K562 (cell line): ENCODE results near the gene ESAM. TPM values are rescaled to one million over a fixed set of nuclear protein-coding genes. Genes with fewer than 3 reads are reported as not detected.

Experiments used
- ATAC-seq: fragments of 200-7000 bp; cut with Tn5 transposase; 3 replicates; pipeline ENCODE4 v1.9.1; 2020; ENCODE audit warnings: moderate library complexity
- BruUV-seq: library from RNA; stranded (reverse); fragments of 400-500 nt; replicated peaks from 2 replicates; lab custom pipeline; 2021; lab: Mats Ljungman, UMichigan
- CTCF ChIA-PET: fragments of 300-600 bp; formaldehyde crosslinking; extraction: SDS; loops from one replicate; lab custom pipeline; 2021; ENCODE audit warnings: low intra/inter-chr PET ratio; lab: Yijun Ruan, JAX
- POLR2A ChIA-PET: fragments of 300-600, 350-650 bp; sonication (Branson Sonifier 250); formaldehyde crosslinking; extraction: SDS; loops from one replicate; lab custom pipeline; 2021; ENCODE audit warnings: antibody characterized with exemption, inconsistent platforms; lab: Yijun Ruan, JAX
- DNase-seq, 4 experiments: peaks; one replicate each; pipeline versions ENCODE4 v3.0.0 to v3.0.0-alpha.2; 2011 to 2018; ENCODE audit warnings: low spot score in 3 of 4, mixed read lengths in 3 of 4; ENCODE audit errors: extremely low read depth in 1 of 4
- FAIRE-seq: peaks from 2 replicates; lab custom pipeline; 2011; peaks lifted over from hg19 to GRCh38; lab: Jason Lieb, UNC
- H2AFZ ChIP-seq: 2 replicates; pipeline ENCODE4 v1.6.0; 2011; ENCODE audit warnings: low read depth, low read length, control low read depth, inconsistent platforms
- H3K27ac ChIP-seq: fragments of 200-600 bp; 3 replicates; pipeline ENCODE4 v1.8.0; 2011; ENCODE audit warnings: low read depth, mild to moderate bottlenecking, control low read depth, inconsistent platforms, low read length, moderate library complexity, mixed read lengths; ENCODE audit errors: extremely low read depth
- H3K27me3 ChIP-seq, 2 experiments: fragments of 300-600 bp in 1 of 2; 2 replicates in 1 of 2; 3 replicates in 1 of 2; pipeline versions ENCODE4 v1.6.0 to v1.8.0; 2011; ENCODE audit warnings: inconsistent platforms in 2 of 2, low read length in 2 of 2, mild to moderate bottlenecking in 1 of 2, mixed read lengths in 1 of 2, moderate library complexity in 1 of 2; ENCODE audit not compliant: control insufficient read depth in 2 of 2, insufficient read depth in 2 of 2
- H3K36me3 ChIP-seq: fragments of 300-600 bp; 3 replicates; pipeline ENCODE4 v1.8.0; 2011; ENCODE audit warnings: mild to moderate bottlenecking, low read length, inconsistent platforms; ENCODE audit not compliant: control insufficient read depth, insufficient read depth
- H3K4me1 ChIP-seq, 2 experiments: fragments of 200-600 bp in 1 of 2; replicated peaks in 1 of 2; 2 replicates in 1 of 2; 3 replicates in 1 of 2; pipeline versions ENCODE4 v1.5.1 to v1.8.0; 2011; ENCODE audit warnings: inconsistent platforms in 2 of 2, low read length in 2 of 2, mild to moderate bottlenecking in 1 of 2, mixed read lengths in 1 of 2, moderate library complexity in 1 of 2; ENCODE audit not compliant: control insufficient read depth in 2 of 2, insufficient read depth in 2 of 2
- H3K4me2 ChIP-seq: 2 replicates; pipeline ENCODE4 v1.6.1; 2011; ENCODE audit warnings: low read length, control low read depth, inconsistent platforms, mixed read lengths; ENCODE audit not compliant: insufficient read depth
- H3K4me3 ChIP-seq: fragments of 200-600 bp; sonication (generic), shearing (Covaris generic); 2 replicates; pipeline ENCODE4 v1.5.1; 2016; ENCODE audit warnings: control low read depth, inconsistent platforms
- H3K79me2 ChIP-seq: fragments of 200-600 bp; 3 replicates; pipeline ENCODE4 v1.8.0; 2011; ENCODE audit warnings: low read length, inconsistent platforms; ENCODE audit not compliant: control insufficient read depth, insufficient read depth
- H3K9ac ChIP-seq, 2 experiments: 2 replicates each; pipeline versions ENCODE4 v1.6.0 to v1.6.1; 2011; ENCODE audit warnings: low read depth in 2 of 2, low read length in 2 of 2, control low read depth in 1 of 2, inconsistent platforms in 1 of 2, mild to moderate bottlenecking in 1 of 2, mixed read lengths in 1 of 2; ENCODE audit not compliant: insufficient read depth in 1 of 2
- H3K9me1 ChIP-seq: one replicate; pipeline ENCODE4 v1.6.0; 2011; ENCODE audit warnings: inconsistent platforms, mild to moderate bottlenecking, low read length, moderate library complexity; ENCODE audit not compliant: control insufficient read depth, insufficient read depth
- H3K9me3 ChIP-seq: replicated peaks from 2 replicates; pipeline ENCODE4 v1.5.1; 2011; ENCODE audit warnings: low read depth, low read length, inconsistent platforms; ENCODE audit not compliant: control insufficient read depth, insufficient read depth
- H4K20me1 ChIP-seq: replicated peaks from 2 replicates; pipeline ENCODE4 v1.6.1; 2011; ENCODE audit warnings: low read length, inconsistent platforms, mixed read lengths; ENCODE audit not compliant: control insufficient read depth, insufficient read depth
- HSF4 ChIP-seq: fragments of 250-450 bp; sonication (Bioruptor Pico); IDR thresholded peaks from 2 replicates; pipeline ENCODE4 v2.1.2; 2022; ENCODE audit warnings: mild to moderate bottlenecking, moderate library complexity, borderline replicate concordance
- NFE2 ChIP-seq: IDR thresholded peaks from 2 replicates; pipeline ENCODE4 v1.6.1; 2014; ENCODE audit warnings: antibody characterized with exemption, low read depth
- SMAD1 ChIP-seq: fragments of 150-350 bp; IDR thresholded peaks from 2 replicates; pipeline ENCODE4 v1.6.1; 2014; ENCODE audit warnings: low read length, low read depth; ENCODE audit not compliant: partially characterized antibody
- ZKSCAN3 ChIP-seq: fragments of 250-450 bp; sonication (Bioruptor Pico); IDR thresholded peaks from 2 replicates; pipeline ENCODE4 v1.4.0; 2020
- ZNF347 ChIP-seq: fragments of 450-650 bp; formaldehyde crosslinking; IDR thresholded peaks from 2 replicates; pipeline ENCODE4 v1.4.0; 2020; ENCODE audit warnings: low read depth, mild to moderate bottlenecking, moderate library complexity
- WGBS: fragments of 100-300 bp; shearing (Covaris generic); methylation state at CpG from one replicate; pipeline ENCODE4 v1.1.6; 2016; ENCODE audit warnings: low coverage, mixed read lengths; ENCODE audit not compliant: insufficient coverage; ENCODE audit errors: missing lambda C conversion rate; 5-methylcytosine and 5-hydroxymethylcytosine counted together
- in situ Hi-C: fragments of 300-500 bp; cut with MboI; formaldehyde crosslinking; loops from 4 replicates; pipeline ENCODE4 v1.15.0; 2018; ENCODE audit warnings: inconsistent platforms, mixed read lengths
- intact Hi-C: fragments of 100-400 bp; cut with micrococcal nuclease; formaldehyde crosslinking; loops from 2 replicates; pipeline ENCODE4 v1.14.2; 2022
- polyA plus RNA-seq, 8 experiments: library from polyadenylated mRNA; depleted of rRNA in 4 of 8; stranded (reverse) in 5 of 8; unstranded in 3 of 8; fragments of >200 nt; fragmentation: Nextera tagmentation in 2 of 8; fragmentation: Illumina TruSeq in 1 of 8; extraction: Ambion mirVana in 2 of 8; extraction: Trizol in 1 of 8; gene quantifications; 2 replicates each; pipeline versions ENCODE4 v1.2.1 to v1.2.3, GENCODE V29; 2011 to 2014; ENCODE audit warnings: inconsistent platforms in 1 of 8, missing spikeins in 1 of 8
- total RNA-seq, 7 experiments: library from RNA; depleted of rRNA in 6 of 7; stranded (reverse); fragments of >200 nt in 6 of 7; fragmentation: Illumina TruSeq in 2 of 7; extraction: Trizol in 2 of 7; gene quantifications; 2 replicates each; pipeline versions ENCODE4 v1.2.1 to v1.2.3, GENCODE V29; 2011 to 2021; ENCODE audit warnings: low replicate concordance in 1 of 7
- TF ChIP-seq, protein P1 (sequence below), 2 experiments: IDR thresholded peaks; 2 replicates each; pipeline ENCODE4 v1.6.1; 2012; ENCODE audit warnings: improper control_type of control experiment in 2 of 2, low read depth in 2 of 2, low read length in 2 of 2, borderline replicate concordance in 1 of 2
- TF ChIP-seq, protein P2 (sequence below): fragments of 450-650 bp; formaldehyde crosslinking; IDR thresholded peaks from 2 replicates; pipeline ENCODE4 v1.4.0; 2022; ENCODE audit warnings: missing genetic modification characterization
- TF ChIP-seq, protein P3 (sequence below): fragments of 450-650 bp; IDR thresholded peaks from 2 replicates; pipeline ENCODE4 v1.6.1; 2018; ENCODE audit warnings: mild to moderate bottlenecking, low read depth; ENCODE audit not compliant: partially characterized antibody
- TF ChIP-seq, protein P4 (sequence below): fragments of 450-650 bp; formaldehyde crosslinking; IDR thresholded peaks from 2 replicates; pipeline ENCODE4 v1.4.0; 2020; ENCODE audit warnings: mild to moderate bottlenecking

Gene ESAM
- total and polyA plus RNA-seq, 9 of the 15 experiments (the other 6 are each of a cell fraction or from before 2014, with no cell fraction given) = 0.06 to 1.5 (median 0.22) TPM

DNA sequence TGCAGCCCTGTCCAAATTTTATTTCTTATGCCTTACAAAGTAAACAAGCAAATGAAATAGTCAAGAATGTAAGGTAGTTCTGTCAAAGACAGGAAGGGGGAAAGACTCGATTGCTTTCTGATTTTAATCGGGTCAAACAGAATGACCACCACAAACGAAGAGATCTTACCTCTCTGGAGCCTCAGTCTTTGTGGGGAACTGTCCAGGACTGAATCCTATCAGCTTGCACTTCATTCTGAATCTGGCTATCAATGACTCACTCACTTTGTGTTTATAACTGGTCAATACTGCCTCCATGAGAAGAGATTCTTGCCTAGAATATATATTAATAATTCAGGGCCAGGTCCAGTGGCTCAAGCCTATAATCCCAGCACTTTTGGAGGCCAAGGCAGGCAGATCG is 20.9 kb upstream of the ESAM start:
- Histone ChIP-seq H3K4me3 (no peak overlapping the region), H3K4me2 (no peak overlapping the region), H3K9ac (no peak overlapping the region), H4K20me1 (no peaks in the 10 kb centered on the region), H3K79me2 (no peaks in the 10 kb centered on the region), H3K27me3 (no peaks in the 10 kb centered on the region), H3K4me1 (no peaks in the 10 kb centered on the region), H3K9me3 (no peaks in the 10 kb centered on the region), H3K27ac (no peak overlapping the region), H3K9me1 (no peaks in the 10 kb centered on the region), H2AFZ (no peak overlapping the region), H3K36me3 (no peaks in the 10 kb centered on the region)
- FAIRE-seq (no peak), DNase-seq (no peak), ATAC-seq (no peak)
- intact Hi-C loops = no loop called here
- in situ Hi-C loops = no loop called here
- POLR2A ChIA-PET = interaction anchor here (0.7 kb wide), 1 partner anchor 103 kb away, joined by 3 read pairs; no protein-coding TSS in a partner anchor
- BruUV-seq = no TSS peak
- 47% methylated on average over 4 of the region's 4 CpGs for WGBS
- CTCF ChIA-PET = no interaction called here
- no peak for TF ChIP-seq NFE2
- no peak for TF ChIP-seq ZKSCAN3
- TF ChIP-seq, protein P1, sequence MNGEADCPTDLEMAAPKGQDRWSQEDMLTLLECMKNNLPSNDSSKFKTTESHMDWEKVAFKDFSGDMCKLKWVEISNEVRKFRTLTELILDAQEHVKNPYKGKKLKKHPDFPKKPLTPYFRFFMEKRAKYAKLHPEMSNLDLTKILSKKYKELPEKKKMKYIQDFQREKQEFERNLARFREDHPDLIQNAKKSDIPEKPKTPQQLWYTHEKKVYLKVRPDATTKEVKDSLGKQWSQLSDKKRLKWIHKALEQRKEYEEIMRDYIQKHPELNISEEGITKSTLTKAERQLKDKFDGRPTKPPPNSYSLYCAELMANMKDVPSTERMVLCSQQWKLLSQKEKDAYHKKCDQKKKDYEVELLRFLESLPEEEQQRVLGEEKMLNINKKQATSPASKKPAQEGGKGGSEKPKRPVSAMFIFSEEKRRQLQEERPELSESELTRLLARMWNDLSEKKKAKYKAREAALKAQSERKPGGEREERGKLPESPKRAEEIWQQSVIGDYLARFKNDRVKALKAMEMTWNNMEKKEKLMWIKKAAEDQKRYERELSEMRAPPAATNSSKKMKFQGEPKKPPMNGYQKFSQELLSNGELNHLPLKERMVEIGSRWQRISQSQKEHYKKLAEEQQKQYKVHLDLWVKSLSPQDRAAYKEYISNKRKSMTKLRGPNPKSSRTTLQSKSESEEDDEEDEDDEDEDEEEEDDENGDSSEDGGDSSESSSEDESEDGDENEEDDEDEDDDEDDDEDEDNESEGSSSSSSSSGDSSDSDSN (IDR thresholded peaks at IDR 0.05; ENCODE audit: borderline replicate concordance in 1 of 2, low read depth in 2 of 2, low read length in 2 of 2) = no peak
- TF ChIP-seq, protein P2, sequence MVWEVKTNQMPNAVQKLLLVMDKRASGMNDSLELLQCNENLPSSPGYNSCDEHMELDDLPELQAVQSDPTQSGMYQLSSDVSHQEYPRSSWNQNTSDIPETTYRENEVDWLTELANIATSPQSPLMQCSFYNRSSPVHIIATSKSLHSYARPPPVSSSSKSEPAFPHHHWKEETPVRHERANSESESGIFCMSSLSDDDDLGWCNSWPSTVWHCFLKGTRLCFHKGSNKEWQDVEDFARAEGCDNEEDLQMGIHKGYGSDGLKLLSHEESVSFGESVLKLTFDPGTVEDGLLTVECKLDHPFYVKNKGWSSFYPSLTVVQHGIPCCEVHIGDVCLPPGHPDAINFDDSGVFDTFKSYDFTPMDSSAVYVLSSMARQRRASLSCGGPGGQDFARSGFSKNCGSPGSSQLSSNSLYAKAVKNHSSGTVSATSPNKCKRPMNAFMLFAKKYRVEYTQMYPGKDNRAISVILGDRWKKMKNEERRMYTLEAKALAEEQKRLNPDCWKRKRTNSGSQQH (CRISPR knock-in tag) = no peak
- no peak for TF ChIP-seq ZNF347
- TF ChIP-seq SMAD1 = no peak
- TF ChIP-seq, protein P3, sequence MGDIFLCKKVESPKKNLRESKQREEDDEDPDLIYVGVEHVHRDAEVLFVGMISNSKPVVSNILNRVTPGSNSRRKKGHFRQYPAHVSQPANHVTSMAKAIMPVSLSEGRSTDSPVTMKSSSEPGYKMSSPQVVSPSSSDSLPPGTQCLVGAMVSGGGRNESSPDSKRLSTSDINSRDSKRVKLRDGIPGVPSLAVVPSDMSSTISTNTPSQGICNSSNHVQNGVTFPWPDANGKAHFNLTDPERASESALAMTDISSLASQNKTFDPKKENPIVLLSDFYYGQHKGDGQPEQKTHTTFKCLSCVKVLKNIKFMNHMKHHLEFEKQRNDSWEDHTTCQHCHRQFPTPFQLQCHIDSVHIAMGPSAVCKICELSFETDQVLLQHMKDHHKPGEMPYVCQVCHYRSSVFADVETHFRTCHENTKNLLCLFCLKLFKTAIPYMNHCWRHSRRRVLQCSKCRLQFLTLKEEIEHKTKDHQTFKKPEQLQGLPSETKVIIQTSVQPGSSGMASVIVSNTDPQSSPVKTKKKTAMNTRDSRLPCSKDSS = no peak
- TF ChIP-seq HSF4 (CRISPR knock-in tag) = no peak
- TF ChIP-seq, protein P4, sequence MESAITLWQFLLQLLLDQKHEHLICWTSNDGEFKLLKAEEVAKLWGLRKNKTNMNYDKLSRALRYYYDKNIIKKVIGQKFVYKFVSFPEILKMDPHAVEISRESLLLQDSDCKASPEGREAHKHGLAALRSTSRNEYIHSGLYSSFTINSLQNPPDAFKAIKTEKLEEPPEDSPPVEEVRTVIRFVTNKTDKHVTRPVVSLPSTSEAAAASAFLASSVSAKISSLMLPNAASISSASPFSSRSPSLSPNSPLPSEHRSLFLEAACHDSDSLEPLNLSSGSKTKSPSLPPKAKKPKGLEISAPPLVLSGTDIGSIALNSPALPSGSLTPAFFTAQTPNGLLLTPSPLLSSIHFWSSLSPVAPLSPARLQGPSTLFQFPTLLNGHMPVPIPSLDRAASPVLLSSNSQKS (CRISPR knock-in tag) = no peak
